GM13977 (cell line): ENCODE data around the gene KCNK4.
"Not testable (repeated sequence)": the region's sequence is repeated elsewhere in the genome, so short reads cannot be mapped to it uniquely, and the experiment has no call there.

Experiments used
- DNase-seq: peaks from one replicate; pipeline ENCODE4 v3.0.0; 2012; ENCODE audit warnings: low spot score
- CTCF ChIP-seq: IDR thresholded peaks from 2 replicates; pipeline ENCODE4 v1.5.1; 2012; ENCODE audit warnings: mild to moderate bottlenecking, control low read depth; ENCODE audit not compliant: insufficient read depth; ENCODE audit errors: extremely low read depth, missing control alignments
- in situ Hi-C: fragments of 300-500 bp; cut with MboI; formaldehyde crosslinking; loops from one replicate; pipeline ENCODE4 v1.12.0; 2022; ENCODE audit warnings: low sequenced_read_pairs, low pct_unique_long_range_greater_than_20kb, mixed read lengths, inconsistent platforms; ENCODE audit not compliant: unreplicated experiment

KCNK4 gene

GRCh38 chr11:64305075-64305690 lies 14.1 kb downstream of the KCNK4 start, which contains the start of gene ESRRA:
Gene ESRRA (plus strand): TSS chr11:64305524. CDS start chr11:64307180, 1,656 bp downstream.
- TF ChIP-seq CTCF = no peak
- DNase-seq = peak; percentile 100
- in situ Hi-C loops = no loop called here

GRCh38 chr11:64305691-64306562 lies 14.8 kb downstream of the KCNK4 start:
- TF ChIP-seq CTCF = peak; percentile 60

GRCh38 chr11:64306563-64306875 lies 15.4 kb downstream of the KCNK4 start:
- in situ Hi-C loops = no loop called here
- DNase-seq = no peak
- no peak for TF ChIP-seq CTCF

More at GRCh38 chr11:64305691-64306562, 14.8 kb downstream of the KCNK4 start:
- in situ Hi-C loops = no loop called here
- peak; percentile 57 for DNase-seq

DNA sequence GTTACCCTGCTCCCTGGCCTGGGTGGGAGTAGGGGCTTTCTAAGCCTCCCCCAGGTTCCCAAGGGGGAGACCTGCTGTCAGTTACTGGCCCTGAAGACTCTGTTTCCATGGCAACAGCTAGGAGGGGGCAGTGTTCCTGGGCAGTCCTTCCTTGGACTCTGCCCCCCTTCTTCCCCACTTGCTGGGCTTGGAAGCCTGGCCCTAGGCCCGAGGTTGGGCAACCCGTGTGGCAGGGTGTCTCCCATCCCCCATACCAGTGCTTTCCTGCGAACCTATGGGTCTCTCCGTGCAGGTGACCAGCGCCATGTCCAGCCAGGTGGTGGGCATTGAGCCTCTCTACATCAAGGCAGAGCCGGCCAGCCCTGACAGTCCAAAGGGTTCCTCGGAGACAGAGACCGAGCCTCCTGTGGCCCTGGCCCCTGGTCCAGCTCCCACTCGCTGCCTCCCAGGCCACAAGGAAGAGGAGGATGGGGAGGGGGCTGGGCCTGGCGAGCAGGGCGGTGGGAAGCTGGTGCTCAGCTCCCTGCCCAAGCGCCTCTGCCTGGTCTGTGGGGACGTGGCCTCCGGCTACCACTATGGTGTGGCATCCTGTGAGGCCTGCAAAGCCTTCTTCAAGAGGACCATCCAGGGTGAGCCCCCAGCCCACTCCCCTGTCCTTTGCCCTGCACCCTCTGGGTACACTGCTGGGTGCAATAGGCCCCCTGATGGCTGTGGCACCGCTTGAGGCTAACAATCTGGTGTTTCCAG lies 15.9 kb downstream of the KCNK4 start:
- in situ Hi-C loops = no loop called here
- no peak for TF ChIP-seq CTCF
- no peak for DNase-seq

DNA sequence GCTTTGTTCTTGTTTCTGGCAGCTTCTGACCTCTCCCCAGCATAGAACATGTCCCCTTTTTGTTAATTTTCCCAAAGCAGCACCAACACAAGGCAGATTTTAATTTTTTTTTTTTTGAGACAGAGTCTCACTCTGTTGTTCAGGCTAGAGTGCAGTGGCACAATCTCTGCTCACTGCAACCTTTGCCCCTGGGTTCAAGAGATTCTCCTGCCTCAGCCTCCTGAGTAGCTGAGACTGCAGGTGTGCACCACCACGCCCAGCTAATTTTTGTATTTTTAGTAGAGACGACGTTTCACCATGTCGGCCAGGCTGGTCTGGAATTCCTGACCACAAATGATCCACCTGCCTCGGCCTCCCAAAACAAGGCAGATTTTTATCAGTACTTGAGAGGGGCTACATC lies 16.7 kb downstream of the KCNK4 start:
- DNase-seq, in situ Hi-C loops: not testable (repeated sequence)

- in situ Hi-C loops = no loop called here
- no peak for TF ChIP-seq CTCF
- no peak for DNase-seq
Observed at GRCh38 chr11:64312947-64313346, 21.8 kb downstream of the KCNK4 start.
